ENCODE results near the gene ATG7.

ATG7 gene, protein sequence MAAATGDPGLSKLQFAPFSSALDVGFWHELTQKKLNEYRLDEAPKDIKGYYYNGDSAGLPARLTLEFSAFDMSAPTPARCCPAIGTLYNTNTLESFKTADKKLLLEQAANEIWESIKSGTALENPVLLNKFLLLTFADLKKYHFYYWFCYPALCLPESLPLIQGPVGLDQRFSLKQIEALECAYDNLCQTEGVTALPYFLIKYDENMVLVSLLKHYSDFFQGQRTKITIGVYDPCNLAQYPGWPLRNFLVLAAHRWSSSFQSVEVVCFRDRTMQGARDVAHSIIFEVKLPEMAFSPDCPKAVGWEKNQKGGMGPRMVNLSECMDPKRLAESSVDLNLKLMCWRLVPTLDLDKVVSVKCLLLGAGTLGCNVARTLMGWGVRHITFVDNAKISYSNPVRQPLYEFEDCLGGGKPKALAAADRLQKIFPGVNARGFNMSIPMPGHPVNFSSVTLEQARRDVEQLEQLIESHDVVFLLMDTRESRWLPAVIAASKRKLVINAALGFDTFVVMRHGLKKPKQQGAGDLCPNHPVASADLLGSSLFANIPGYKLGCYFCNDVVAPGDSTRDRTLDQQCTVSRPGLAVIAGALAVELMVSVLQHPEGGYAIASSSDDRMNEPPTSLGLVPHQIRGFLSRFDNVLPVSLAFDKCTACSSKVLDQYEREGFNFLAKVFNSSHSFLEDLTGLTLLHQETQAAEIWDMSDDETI

DNA sequence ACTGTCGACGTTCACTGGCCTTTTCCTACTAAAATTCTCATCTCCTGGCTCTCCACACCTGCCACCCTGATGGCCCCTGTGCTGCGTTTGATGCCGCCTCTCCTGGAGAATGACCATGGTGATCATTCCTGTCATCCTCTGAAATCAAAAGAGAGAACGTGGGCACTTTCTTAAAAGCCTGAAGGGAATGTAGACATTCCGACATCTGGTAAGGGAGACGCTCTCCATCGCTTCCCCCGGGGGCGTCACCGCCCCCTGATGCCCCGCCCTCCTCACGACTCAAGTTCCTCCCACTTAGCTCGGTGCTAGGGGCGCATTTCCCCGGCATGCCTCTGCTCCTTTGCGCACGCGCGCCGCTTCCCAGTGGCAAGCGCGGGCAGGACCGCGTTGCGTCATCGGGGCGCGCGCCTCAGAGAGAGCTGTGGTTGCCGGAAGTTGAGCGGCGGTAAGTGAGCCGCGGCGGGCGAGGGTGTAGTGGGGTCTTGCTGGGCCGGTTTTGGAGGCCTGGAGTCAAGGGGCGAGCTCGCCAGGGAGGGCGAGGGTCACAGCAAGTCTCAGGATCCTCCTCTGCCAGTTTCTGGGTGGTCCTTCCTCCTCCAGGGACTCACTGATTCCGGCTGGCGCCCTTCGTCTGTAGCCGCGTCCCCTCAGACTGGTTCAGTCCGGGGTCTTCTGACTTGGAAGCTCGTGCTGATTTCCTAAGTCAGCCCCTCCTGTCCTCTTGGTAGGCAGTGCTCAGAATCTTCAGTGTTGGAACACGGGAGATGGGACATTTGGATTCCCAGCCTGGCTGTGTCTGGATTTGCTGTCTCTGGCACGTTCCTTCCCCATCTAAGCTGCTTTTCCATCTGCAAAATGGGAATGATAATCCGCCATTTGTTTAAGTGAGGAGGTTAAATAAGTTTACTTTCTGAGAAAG, at the start of gene ATG7:
ATG7 (plus strand) TSS at position 412 of the 919 bp plus-strand sequence. CDS start 26,299 bp downstream, outside the sequence.
- TF ChIP-seq, protein P1, sequence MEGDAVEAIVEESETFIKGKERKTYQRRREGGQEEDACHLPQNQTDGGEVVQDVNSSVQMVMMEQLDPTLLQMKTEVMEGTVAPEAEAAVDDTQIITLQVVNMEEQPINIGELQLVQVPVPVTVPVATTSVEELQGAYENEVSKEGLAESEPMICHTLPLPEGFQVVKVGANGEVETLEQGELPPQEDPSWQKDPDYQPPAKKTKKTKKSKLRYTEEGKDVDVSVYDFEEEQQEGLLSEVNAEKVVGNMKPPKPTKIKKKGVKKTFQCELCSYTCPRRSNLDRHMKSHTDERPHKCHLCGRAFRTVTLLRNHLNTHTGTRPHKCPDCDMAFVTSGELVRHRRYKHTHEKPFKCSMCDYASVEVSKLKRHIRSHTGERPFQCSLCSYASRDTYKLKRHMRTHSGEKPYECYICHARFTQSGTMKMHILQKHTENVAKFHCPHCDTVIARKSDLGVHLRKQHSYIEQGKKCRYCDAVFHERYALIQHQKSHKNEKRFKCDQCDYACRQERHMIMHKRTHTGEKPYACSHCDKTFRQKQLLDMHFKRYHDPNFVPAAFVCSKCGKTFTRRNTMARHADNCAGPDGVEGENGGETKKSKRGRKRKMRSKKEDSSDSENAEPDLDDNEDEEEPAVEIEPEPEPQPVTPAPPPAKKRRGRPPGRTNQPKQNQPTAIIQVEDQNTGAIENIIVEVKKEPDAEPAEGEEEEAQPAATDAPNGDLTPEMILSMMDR (IDR thresholded peaks at IDR 0.05; ENCODE audit: control insufficient read depth, extremely low read depth, insufficient read depth), result no peak
- peak; percentile 78 for DNase-seq (ENCODE audit: low read depth)
- peak within 1 kb of the TSS; percentile 77 for H3K4me3 ChIP-seq (ENCODE audit: low read depth, low read length)

- no peak overlapping the region for H3K4me3 ChIP-seq (ENCODE audit: low read depth, low read length)
- DNase-seq (ENCODE audit: low read depth), result no peak
- TF ChIP-seq, protein P1 (IDR thresholded peaks at IDR 0.05; ENCODE audit: control insufficient read depth, extremely low read depth, insufficient read depth), result no peak
These were observed 48.2 kb upstream of the ATG7 start for GRCh38 chr3:11224010-11224409.

GRCh38 chr3:11224870-11225229, 47.3 kb upstream of the ATG7 start:
- TF ChIP-seq, protein P1 (IDR thresholded peaks at IDR 0.05; ENCODE audit: control insufficient read depth, extremely low read depth, insufficient read depth), result no peak
- no peak overlapping the region for H3K4me3 ChIP-seq (ENCODE audit: low read depth, low read length)
- no peak for DNase-seq (ENCODE audit: low read depth)

GRCh38 chr3:11226042-11226370, 46.2 kb upstream of the ATG7 start:
- DNase-seq (ENCODE audit: low read depth), result no peak

GRCh38 chr3:11228041-11228440, 44.2 kb upstream of the ATG7 start:
- TF ChIP-seq, protein P1 (IDR thresholded peaks at IDR 0.05; ENCODE audit: control insufficient read depth, extremely low read depth, insufficient read depth), result no peak
- no peak for DNase-seq (ENCODE audit: low read depth)
- no peak overlapping the region for H3K4me3 ChIP-seq (ENCODE audit: low read depth, low read length)

More at GRCh38 chr3:11226042-11226370, 46.2 kb upstream of the ATG7 start:
- TF ChIP-seq, protein P1 (IDR thresholded peaks at IDR 0.05; ENCODE audit: control insufficient read depth, extremely low read depth, insufficient read depth), result no peak
- no peak overlapping the region for H3K4me3 ChIP-seq (ENCODE audit: low read depth, low read length)

DNA sequence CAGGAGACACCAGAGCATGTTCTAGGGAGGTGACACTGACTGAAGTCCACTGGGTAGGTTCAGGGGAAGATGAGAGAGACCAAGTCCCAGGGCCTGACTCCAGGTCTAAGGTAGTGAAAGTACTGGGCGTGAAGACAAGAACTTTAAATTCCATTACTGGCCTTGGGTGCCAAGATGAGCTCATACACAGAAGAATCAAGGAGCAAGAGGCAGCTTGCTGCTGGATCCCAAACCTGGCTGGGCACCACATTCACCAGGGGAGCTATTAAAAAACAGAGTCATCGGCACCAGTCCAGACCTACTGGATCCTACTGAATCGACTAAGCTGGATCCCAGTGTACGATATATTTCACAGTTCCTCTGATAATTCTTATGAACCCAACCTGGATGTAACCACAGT, 42.1 kb upstream of the ATG7 start:
- no peak for DNase-seq (ENCODE audit: low read depth)
- TF ChIP-seq, protein P1 (IDR thresholded peaks at IDR 0.05; ENCODE audit: control insufficient read depth, extremely low read depth, insufficient read depth), result no peak

More for the DNA sequence above, 42.1 kb upstream of the ATG7 start:
- no peak overlapping the region for H3K4me3 ChIP-seq (ENCODE audit: low read depth, low read length)
